Colonic mucosa (tissue), 4 donors: ENCODE data around the gene AOAH. TPM values are rescaled to one million over a fixed set of nuclear protein-coding genes. Genes with fewer than 3 reads are reported as not detected.

Experiments
- DNase-seq: peaks from one replicate; pipeline ENCODE4 v3.0.0-alpha.2; 2020
- H3K27ac ChIP-seq: fragments of 200-600 bp; one replicate; pipeline ENCODE4 v1.8.0; 2021
- H3K27me3 ChIP-seq: fragments of 200-600 bp; one replicate; pipeline ENCODE4 v1.8.0; 2021
- H3K36me3 ChIP-seq: fragments of 200-600 bp; one replicate; pipeline ENCODE4 v1.8.0; 2021
- H3K4me1 ChIP-seq: fragments of 200-600 bp; one replicate; pipeline ENCODE4 v1.8.0; 2021; ENCODE audit warnings: mild to moderate bottlenecking
- H3K4me3 ChIP-seq: fragments of 200-600 bp; one replicate; pipeline ENCODE4 v1.8.0; 2021
- H3K9ac ChIP-seq, 2 donors: one replicate each; pipeline ENCODE4 v1.7.0; 2013; ENCODE audit warnings: control low read depth in 2 of 2, low read depth in 2 of 2, low read length in 2 of 2
- H3K9me3 ChIP-seq: fragments of 200-600 bp; one replicate; pipeline ENCODE4 v1.8.0; 2021
- intact Hi-C: fragments of 100-400 bp; cut with DNase I; formaldehyde crosslinking; loops from one replicate; pipeline ENCODE4 v1.14.1; 2022
- total RNA-seq, 2 donors: library from RNA; stranded (reverse); fragmentation: NEBNext Ultra II Directional in 1 of 2; extraction: Animal tissue kit (Norgen Biotek cat#: 25700) in 1 of 2; gene quantifications; one replicate each; pipeline ENCODE4 v1.2.1, GENCODE V29; 2021
- TF ChIP-seq, protein P1 (sequence below): fragments of 200-600 bp; IDR thresholded peaks from one replicate; pipeline ENCODE4 v1.8.0; 2022; ENCODE audit warnings: antibody characterized with exemption, mild to moderate bottlenecking
- donor health status: healthy.
- donor health status: DM: no; HTN: no; CAD: no.
- donor health status: DM: no; HTN: no; CAD: no.

Gene AOAH
- total RNA-seq, 2 donors from 2014 or later = 22.2 to 46.1 TPM

DNA sequence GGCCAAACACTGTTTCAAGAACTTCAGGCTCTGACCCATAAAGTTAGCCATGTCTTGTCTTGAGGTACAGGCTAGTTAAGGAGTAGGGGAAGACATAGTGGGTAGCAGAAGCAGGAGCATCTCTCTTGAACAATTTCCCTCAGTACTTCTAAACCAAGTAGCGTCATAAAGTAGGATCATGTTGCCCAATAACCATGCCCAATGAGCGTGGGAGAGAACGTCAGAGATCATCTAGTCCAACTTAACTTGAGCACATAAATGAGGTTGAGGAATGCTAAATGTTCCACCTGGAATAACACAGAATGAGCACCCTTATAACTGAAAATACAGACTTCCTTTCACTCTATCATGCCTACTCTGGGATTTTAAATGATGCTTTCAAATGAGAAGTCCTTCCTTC lies 134.9 kb downstream of the AOAH start:
- intact Hi-C loops = no loop called here
- TF ChIP-seq, protein P1, sequence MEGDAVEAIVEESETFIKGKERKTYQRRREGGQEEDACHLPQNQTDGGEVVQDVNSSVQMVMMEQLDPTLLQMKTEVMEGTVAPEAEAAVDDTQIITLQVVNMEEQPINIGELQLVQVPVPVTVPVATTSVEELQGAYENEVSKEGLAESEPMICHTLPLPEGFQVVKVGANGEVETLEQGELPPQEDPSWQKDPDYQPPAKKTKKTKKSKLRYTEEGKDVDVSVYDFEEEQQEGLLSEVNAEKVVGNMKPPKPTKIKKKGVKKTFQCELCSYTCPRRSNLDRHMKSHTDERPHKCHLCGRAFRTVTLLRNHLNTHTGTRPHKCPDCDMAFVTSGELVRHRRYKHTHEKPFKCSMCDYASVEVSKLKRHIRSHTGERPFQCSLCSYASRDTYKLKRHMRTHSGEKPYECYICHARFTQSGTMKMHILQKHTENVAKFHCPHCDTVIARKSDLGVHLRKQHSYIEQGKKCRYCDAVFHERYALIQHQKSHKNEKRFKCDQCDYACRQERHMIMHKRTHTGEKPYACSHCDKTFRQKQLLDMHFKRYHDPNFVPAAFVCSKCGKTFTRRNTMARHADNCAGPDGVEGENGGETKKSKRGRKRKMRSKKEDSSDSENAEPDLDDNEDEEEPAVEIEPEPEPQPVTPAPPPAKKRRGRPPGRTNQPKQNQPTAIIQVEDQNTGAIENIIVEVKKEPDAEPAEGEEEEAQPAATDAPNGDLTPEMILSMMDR = no peak
- no peaks in the 10 kb centered on the region for H3K4me1 ChIP-seq
- no peaks in the 10 kb centered on the region for H3K27me3 ChIP-seq
- H3K27ac ChIP-seq = no peak overlapping the region
- no peaks in the 10 kb centered on the region for H3K9me3 ChIP-seq
- no peak overlapping the region for H3K4me3 ChIP-seq
- H3K9ac ChIP-seq = no peak overlapping the region
- no peak for DNase-seq
- no peaks in the 10 kb centered on the region for H3K36me3 ChIP-seq

DNA sequence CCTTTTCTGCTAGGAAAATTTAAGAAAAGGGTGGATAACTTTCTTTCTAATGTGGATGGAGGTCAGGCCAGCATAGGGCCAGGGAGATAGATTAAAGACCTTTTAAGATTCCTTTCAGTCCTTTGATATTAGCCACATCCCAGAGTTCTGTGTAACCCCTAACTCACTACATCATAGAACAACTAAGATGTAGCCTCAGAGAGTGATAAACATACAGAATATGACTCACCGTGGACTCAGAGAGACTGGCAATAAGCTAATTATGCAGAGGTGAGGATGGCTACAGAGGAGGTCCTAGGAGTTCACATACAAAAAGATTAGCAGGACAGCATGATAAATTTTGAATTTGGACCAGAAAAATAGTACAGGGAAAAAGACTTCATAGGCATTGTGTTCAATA lies 141.0 kb downstream of the AOAH start:
- Histone ChIP-seq H3K4me3 (no peak overlapping the region), H3K27me3 (no peaks in the 10 kb centered on the region), H3K27ac (no peak overlapping the region)

DNA sequence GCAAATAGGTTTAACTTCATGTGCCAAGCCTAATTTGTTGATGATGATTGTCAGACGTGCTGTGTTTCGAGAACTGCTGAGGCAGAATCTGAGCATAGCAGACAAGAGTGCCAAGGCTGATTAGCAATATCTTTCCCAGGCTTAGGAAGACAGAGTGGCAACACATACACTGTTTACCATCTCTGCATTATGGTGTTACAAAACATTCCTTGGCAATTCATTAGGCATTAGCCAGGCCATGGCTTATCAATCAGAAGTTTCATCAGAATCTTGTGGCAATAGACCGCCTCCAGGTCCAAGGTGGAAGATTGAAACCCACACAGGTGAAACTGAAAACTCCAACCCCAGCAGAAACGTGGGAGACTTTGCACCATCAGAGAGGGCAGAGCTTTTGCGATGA lies 148.5 kb downstream of the AOAH start:
- no peaks in the 10 kb centered on the region for H3K36me3 ChIP-seq
- no peak overlapping the region for H3K27ac ChIP-seq
- TF ChIP-seq, protein P1 = no peak
- H3K27me3 ChIP-seq = no peaks in the 10 kb centered on the region
- H3K4me1 ChIP-seq = no peaks in the 10 kb centered on the region
- no peak overlapping the region for H3K9ac ChIP-seq
- intact Hi-C loops = no loop called here
- H3K9me3 ChIP-seq = no peaks in the 10 kb centered on the region
- H3K4me3 ChIP-seq = no peak overlapping the region
- DNase-seq = no peak

More for the DNA sequence above, 141.0 kb downstream of the AOAH start:
- intact Hi-C loops = no loop called here
- H3K36me3 ChIP-seq = no peaks in the 10 kb centered on the region
- H3K9ac ChIP-seq = no peak overlapping the region
- H3K4me1 ChIP-seq = no peaks in the 10 kb centered on the region
- H3K9me3 ChIP-seq = no peaks in the 10 kb centered on the region
- DNase-seq = no peak
- TF ChIP-seq, protein P1 = no peak

DNA sequence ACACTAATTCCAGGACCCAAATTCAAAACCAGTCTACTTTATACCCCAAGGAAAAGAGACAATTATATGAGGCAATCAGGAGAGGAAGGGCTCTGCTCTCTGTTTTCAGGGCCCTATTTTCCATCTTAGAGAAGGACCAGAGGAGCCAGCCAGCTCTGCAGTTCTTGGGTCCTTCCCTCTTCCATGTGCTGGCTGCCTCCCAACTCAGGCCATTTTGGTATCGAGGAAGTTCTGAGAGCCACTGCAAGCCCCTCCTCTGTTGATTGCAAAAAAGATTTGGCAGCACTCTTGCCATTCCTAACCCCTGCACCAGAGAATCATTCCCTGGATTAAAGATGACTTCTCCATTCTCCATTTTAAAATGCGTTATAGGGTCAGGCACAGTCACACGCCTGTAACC lies 151.2 kb downstream of the AOAH start:
- no peak for DNase-seq
- intact Hi-C loops = no loop called here
- Histone ChIP-seq H3K4me3 (no peak overlapping the region), H3K36me3 (no peaks in the 10 kb centered on the region), H3K27me3 (no peaks in the 10 kb centered on the region), H3K27ac (no peak overlapping the region), H3K9ac (no peak overlapping the region), H3K4me1 (no peaks in the 10 kb centered on the region), H3K9me3 (no peaks in the 10 kb centered on the region)
- TF ChIP-seq, protein P1 = no peak

DNA sequence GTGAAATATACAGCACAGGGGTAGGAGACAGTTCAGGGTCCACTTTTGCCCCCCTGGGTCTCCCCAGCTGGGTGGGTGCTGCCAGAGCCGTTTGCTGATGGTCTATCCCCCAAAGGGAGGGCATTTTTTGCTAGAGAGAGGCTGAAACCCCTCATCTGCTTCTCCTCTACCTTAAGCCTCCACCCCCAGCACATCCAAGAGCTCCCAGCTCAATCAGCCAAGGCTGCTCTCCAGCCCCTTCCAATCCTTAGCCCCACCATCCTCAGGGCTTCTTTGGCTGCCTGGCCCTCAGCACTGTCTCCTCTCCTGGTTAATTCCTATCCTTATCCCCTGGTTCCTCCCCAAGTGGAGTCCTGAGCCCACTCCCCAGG lies 153.1 kb downstream of the AOAH start:
- H3K36me3 ChIP-seq = no peaks in the 10 kb centered on the region
- intact Hi-C loops = no loop called here
- H3K9ac ChIP-seq = no peak overlapping the region
- H3K27me3 ChIP-seq = no peaks in the 10 kb centered on the region
- TF ChIP-seq, protein P1 = no peak
- no peak overlapping the region for H3K4me3 ChIP-seq
- H3K27ac ChIP-seq = no peak overlapping the region
- DNase-seq = no peak
- no peaks in the 10 kb centered on the region for H3K4me1 ChIP-seq
- H3K9me3 ChIP-seq = no peaks in the 10 kb centered on the region
